Mesendoderm (in vitro differentiated cells): ENCODE results near the gene IFNA4. TPM values are rescaled to one million over a fixed set of nuclear protein-coding genes. Genes with fewer than 3 reads are reported as not detected.

Experiments
- DNase-seq: peaks from one replicate; pipeline ENCODE4 v3.0.0; 2013
- H2AK5ac ChIP-seq: 2 replicates; pipeline ENCODE4 v1.6.1; 2013; ENCODE audit warnings: low read length, inconsistent platforms
- H2BK120ac ChIP-seq: 2 replicates; pipeline ENCODE4 v1.6.1; 2013; ENCODE audit warnings: low read depth, mild to moderate bottlenecking, low read length, moderate library complexity, mixed read lengths
- H2BK15ac ChIP-seq: replicated peaks from 2 replicates; pipeline ENCODE4 v1.6.1; 2013; ENCODE audit warnings: low read depth, mild to moderate bottlenecking, moderate library complexity
- H2BK5ac ChIP-seq: 2 replicates; pipeline ENCODE4 v1.6.1; 2013; ENCODE audit warnings: low read length, inconsistent platforms
- H3K18ac ChIP-seq: 2 replicates; pipeline ENCODE4 v1.6.1; 2013; ENCODE audit warnings: mild to moderate bottlenecking, low read length, mixed read lengths
- H3K23ac ChIP-seq: one replicate; pipeline ENCODE4 v1.6.1; 2013; ENCODE audit warnings: low read length
- H3K27ac ChIP-seq: 2 replicates; pipeline ENCODE4 v1.5.1; 2013; ENCODE audit warnings: low read depth, mild to moderate bottlenecking, inconsistent platforms, low read length, moderate library complexity
- H3K27me3 ChIP-seq: 2 replicates; pipeline ENCODE4 v1.6.1; 2013; ENCODE audit warnings: low read length, control low read depth, mild to moderate bottlenecking, inconsistent platforms; ENCODE audit not compliant: insufficient read depth, poor library complexity
- H3K36me3 ChIP-seq: 2 replicates; pipeline ENCODE4 v1.6.1; 2013; ENCODE audit warnings: low read length, inconsistent platforms; ENCODE audit not compliant: control insufficient read depth, insufficient read depth
- H3K4ac ChIP-seq: one replicate; pipeline ENCODE4 v1.6.1; 2013; ENCODE audit warnings: low read depth, mild to moderate bottlenecking, low read length, moderate library complexity
- H3K4me1 ChIP-seq: 2 replicates; pipeline ENCODE4 v1.6.1; 2013; ENCODE audit warnings: low read depth, low read length, inconsistent platforms; ENCODE audit not compliant: control insufficient read depth
- H3K4me2 ChIP-seq: 2 replicates; pipeline ENCODE4 v1.6.1; 2013; ENCODE audit warnings: low read length
- H3K4me3 ChIP-seq: 2 replicates; pipeline ENCODE4 v1.5.1; 2013; ENCODE audit warnings: mild to moderate bottlenecking, low read length
- H3K56ac ChIP-seq: one replicate; pipeline ENCODE4 v1.6.1; 2013; ENCODE audit warnings: low read length
- H3K79me1 ChIP-seq: 2 replicates; pipeline ENCODE4 v1.6.1; 2013; ENCODE audit warnings: low read length, inconsistent platforms
- H3K79me2 ChIP-seq: 2 replicates; pipeline ENCODE4 v1.6.1; 2013; ENCODE audit warnings: mild to moderate bottlenecking, low read length; ENCODE audit not compliant: control insufficient read depth, insufficient read depth
- H3K9ac ChIP-seq: 2 replicates; pipeline ENCODE4 v1.6.1; 2013; ENCODE audit warnings: low read length, inconsistent platforms
- H4K5ac ChIP-seq: one replicate; pipeline ENCODE4 v1.6.1; 2013; ENCODE audit warnings: low read length
- H4K8ac ChIP-seq: one replicate; pipeline ENCODE4 v1.6.1; 2013; ENCODE audit warnings: low read depth, mild to moderate bottlenecking, control low read depth, low read length, moderate library complexity
- WGBS: extraction: QIAGEN DNeasy Blood & Tissue Kit; methylation state at CpG from one replicate; pipeline ENCODE4 v1.1.7; 2013; ENCODE audit warnings: low lambda C conversion rate, missing lambda C conversion rate; ENCODE audit not compliant: insufficient coverage; ENCODE audit errors: extremely low coverage; 5-methylcytosine and 5-hydroxymethylcytosine counted together
- small RNA-seq: library from polyadenylated mRNA; stranded (forward); fragments of <200 nt; extraction: miRNeasy Mini kit (QIAGEN cat#:217004); gene quantifications from one replicate; pipeline ENCODE3, GENCODE V24; 2013; ENCODE audit not compliant: insufficient read depth

IFNA4 gene

DNA sequence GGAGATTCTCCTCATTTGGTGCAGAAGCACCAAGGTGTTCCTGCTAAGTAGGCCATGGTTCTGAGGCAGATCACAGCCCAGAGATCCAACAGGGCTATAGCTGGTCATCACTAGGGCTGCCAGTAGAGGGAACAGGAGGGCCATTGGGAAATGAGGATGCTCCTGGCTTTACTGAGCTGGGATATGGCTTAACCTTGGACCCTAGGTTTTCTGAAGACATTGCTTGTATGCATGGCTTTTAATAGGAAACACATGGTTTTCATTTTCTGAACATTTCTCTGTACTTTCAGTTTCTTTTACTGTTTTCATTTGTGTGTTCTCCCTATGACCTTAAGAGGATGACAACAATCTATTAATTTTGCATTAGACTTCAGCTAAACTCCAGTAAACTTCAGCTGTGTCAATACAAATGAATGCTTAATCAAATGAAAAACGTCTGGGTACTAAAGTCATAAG, 45.9 kb downstream of the IFNA4 start, which contains the start of gene IFNW1:
Gene IFNW1, minus strand, starts transcription at position 406 of the 456 bp plus-strand sequence. Its CDS starts 262 bp downstream, at position 144.
- Histone ChIP-seq H2BK5ac (no peak within 1 kb of the TSS), H3K18ac (no peak within 1 kb of the TSS), H3K4me2 (no peak within 1 kb of the TSS), H3K4me3 (no peak within 1 kb of the TSS), H3K56ac (no peak within 1 kb of the TSS), H2BK120ac (no peak within 1 kb of the TSS), H2BK15ac (no peak within 1 kb of the TSS), H3K27me3 (no peaks in the 10 kb centered on the region), H3K23ac (no peak within 1 kb of the TSS), H3K9ac (no peak within 1 kb of the TSS), H3K36me3 (no peaks in the 10 kb centered on the region), H4K5ac (no peak within 1 kb of the TSS), H4K8ac (no peak within 1 kb of the TSS), H2AK5ac (no peak within 1 kb of the TSS), H3K27ac (no peak within 1 kb of the TSS), H3K79me2 (no peaks in the 10 kb centered on the region), H3K79me1 (no peaks in the 10 kb centered on the region), H3K4me1 (no peaks in the 10 kb centered on the region), H3K4ac (no peak within 1 kb of the TSS)
- WGBS = no CpG with 5 or more reads among the region's 1 CpG
- DNase-seq = peak; percentile 27

DNA sequence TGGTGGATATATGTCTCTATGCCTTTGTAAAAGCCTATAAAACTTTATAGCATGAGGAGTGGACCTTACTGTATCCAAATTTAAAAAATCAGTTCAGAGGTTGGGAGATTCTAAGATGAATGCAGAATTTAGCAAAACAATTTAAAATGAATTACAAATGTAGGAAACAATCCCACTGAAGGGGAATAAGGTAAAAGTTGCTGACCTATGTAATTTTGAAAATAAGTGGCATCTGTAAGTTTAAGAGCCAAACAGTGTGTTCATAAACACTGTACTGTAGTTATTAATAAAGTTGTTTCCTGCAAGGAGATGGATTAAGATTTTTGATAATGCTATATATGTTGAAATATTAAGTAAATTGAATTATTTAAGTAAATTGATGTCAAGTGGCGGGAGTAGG, 50.4 kb downstream of the IFNA4 start:
- Histone ChIP-seq H4K8ac (no peak overlapping the region), H3K79me2 (no peaks in the 10 kb centered on the region), H4K5ac (no peak overlapping the region), H2BK120ac (no peak overlapping the region), H3K4me1 (no peaks in the 10 kb centered on the region), H3K79me1 (no peaks in the 10 kb centered on the region), H2AK5ac (no peak overlapping the region), H2BK5ac (no peak overlapping the region), H2BK15ac (no peak overlapping the region), H3K27ac (no peak overlapping the region), H3K23ac (no peak overlapping the region), H3K56ac (no peak overlapping the region), H3K9ac (no peak overlapping the region), H3K4me3 (no peak overlapping the region), H3K4me2 (no peak overlapping the region), H3K27me3 (no peaks in the 10 kb centered on the region), H3K4ac (no peak overlapping the region), H3K36me3 (no peaks in the 10 kb centered on the region), H3K18ac (no peak overlapping the region)
- no peak for DNase-seq
- 100% methylated on average over 1 of the region's 1 CpG for WGBS

Small RNA genes within 50 kb of the gene (small RNA-seq; reads per million reads assigned to genes)
- gene RF00019 = not detected
